OCI-LY3 (cell line): ENCODE measurements around the gene DLGAP4.

Experiments used
- CTCF ChIP-seq: fragments of 200-600, 300-600 bp; sonication (generic); IDR thresholded peaks from 2 replicates; pipeline ENCODE4 v1.5.1; 2014; ENCODE audit warnings: antibody characterized with exemption, low read length, low read depth
- EZH2phosphoT487 ChIP-seq: fragments of 200-600 bp; shearing (Covaris generic); IDR thresholded peaks from 2 replicates; pipeline ENCODE4 v1.6.1; 2018; ENCODE audit warnings: antibody characterized with exemption, mixed run types, low read depth

- no peak for TF ChIP-seq CTCF
- no peak for TF ChIP-seq EZH2phosphoT487
These were observed 46.7 kb upstream of the DLGAP4 start for GRCh38 chr20:36259177-36260061.
